ENCODE data around the gene GFAP.

Gene GFAP

DNA sequence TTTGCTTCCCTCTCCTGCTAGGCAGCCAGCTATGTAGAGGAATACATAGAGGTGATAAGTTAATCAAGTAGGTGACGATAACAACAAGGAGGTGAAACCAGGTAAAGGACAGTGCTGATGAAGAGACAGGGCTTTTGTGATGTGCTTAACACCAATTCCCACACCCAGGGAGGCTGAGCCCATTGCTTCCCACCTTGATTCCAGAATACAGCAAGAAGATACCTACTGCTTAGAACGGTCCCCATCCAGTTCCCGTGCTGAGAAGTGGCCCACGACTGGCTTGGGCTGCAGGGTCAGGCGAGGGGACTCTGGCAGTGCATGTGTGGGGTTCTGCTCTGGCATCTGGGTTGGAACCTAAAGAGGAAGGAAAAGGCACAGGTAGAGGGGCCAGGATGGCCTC is 16.1 kb upstream of the GFAP start:
- no peaks in the 10 kb centered on the region for H4K20me1 ChIP-seq (ENCODE audit: insufficient read depth, low read length, poor library complexity, severe bottlenecking)
- H3K79me2 ChIP-seq (ENCODE audit: insufficient read depth, low read length), result peaks cover 19% of the 10 kb centered on the region; the same call in 1 of the 2 replicates
- no peaks in the 10 kb centered on the region for H3K27me3 ChIP-seq (ENCODE audit: insufficient read depth, low read length, poor library complexity, severe bottlenecking)
- no peak overlapping the region for H3K4me2 ChIP-seq (ENCODE audit: low read depth, low read length, poor library complexity, severe bottlenecking)
- H3K9me3 ChIP-seq (ENCODE audit: insufficient read depth, low read depth, low read length), result no peaks in the 10 kb centered on the region
- TF ChIP-seq EZH2phosphoT487 (IDR thresholded peaks at IDR 0.05; ENCODE audit: borderline replicate concordance), result no peak
- TF ChIP-seq, protein P1, sequence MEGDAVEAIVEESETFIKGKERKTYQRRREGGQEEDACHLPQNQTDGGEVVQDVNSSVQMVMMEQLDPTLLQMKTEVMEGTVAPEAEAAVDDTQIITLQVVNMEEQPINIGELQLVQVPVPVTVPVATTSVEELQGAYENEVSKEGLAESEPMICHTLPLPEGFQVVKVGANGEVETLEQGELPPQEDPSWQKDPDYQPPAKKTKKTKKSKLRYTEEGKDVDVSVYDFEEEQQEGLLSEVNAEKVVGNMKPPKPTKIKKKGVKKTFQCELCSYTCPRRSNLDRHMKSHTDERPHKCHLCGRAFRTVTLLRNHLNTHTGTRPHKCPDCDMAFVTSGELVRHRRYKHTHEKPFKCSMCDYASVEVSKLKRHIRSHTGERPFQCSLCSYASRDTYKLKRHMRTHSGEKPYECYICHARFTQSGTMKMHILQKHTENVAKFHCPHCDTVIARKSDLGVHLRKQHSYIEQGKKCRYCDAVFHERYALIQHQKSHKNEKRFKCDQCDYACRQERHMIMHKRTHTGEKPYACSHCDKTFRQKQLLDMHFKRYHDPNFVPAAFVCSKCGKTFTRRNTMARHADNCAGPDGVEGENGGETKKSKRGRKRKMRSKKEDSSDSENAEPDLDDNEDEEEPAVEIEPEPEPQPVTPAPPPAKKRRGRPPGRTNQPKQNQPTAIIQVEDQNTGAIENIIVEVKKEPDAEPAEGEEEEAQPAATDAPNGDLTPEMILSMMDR (conservative IDR thresholded peaks at IDR 0.05; ENCODE audit: low read length), result no peak
- no peak overlapping the region for H3K4me3 ChIP-seq (ENCODE audit: low read length, poor library complexity, severe bottlenecking)
- H3K9me2 ChIP-seq (replicated peaks; ENCODE audit: low read depth, low read length), result no peaks in the 10 kb centered on the region
- no peaks in the 10 kb centered on the region for H3F3A ChIP-seq (ENCODE audit: low read depth)
- no peaks in the 10 kb centered on the region for H3K4me1 ChIP-seq (ENCODE audit: insufficient read depth, low read length, poor library complexity, severe bottlenecking)
- H3K9ac ChIP-seq (ENCODE audit: low read depth, low read length, poor library complexity, severe bottlenecking), result no peak overlapping the region
- H3K36me3 ChIP-seq (ENCODE audit: insufficient read depth, low read length), result peaks cover 99% of the 10 kb centered on the region; the same call in 1 of the 2 replicates
- no peak overlapping the region for H2AFZ ChIP-seq (ENCODE audit: low read length)

DNA sequence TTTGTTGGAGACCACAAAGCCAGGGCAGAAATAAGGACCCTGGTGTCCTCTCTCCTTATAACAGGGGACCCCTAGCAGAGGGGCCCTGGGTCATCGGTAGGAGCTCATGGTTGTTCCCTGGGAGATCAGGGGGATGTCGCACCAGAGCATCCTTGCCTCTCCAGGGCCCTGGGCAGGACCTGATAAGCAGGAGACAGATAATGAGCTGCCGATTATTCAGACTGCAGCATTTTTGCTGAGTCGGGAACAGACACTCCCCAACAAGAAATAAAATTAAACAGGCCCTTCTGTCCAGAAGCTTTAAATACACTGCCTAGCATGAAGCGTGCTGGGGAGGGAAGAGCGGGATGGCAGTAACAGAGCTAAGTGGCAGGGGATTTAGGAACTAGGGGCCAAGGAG is 15.4 kb upstream of the GFAP start:
- Histone ChIP-seq H3K79me2 (ENCODE audit: insufficient read depth, low read length) (peaks cover 12% of the 10 kb centered on the region; the same call in 1 of the 2 replicates), H2AFZ (ENCODE audit: low read length) (no peak overlapping the region), H3K4me2 (ENCODE audit: low read depth, low read length, poor library complexity, severe bottlenecking) (no peak overlapping the region), H3K4me1 (ENCODE audit: insufficient read depth, low read length, poor library complexity, severe bottlenecking) (no peaks in the 10 kb centered on the region), H3K27me3 (ENCODE audit: insufficient read depth, low read length, poor library complexity, severe bottlenecking) (no peaks in the 10 kb centered on the region), H4K20me1 (ENCODE audit: insufficient read depth, low read length, poor library complexity, severe bottlenecking) (no peaks in the 10 kb centered on the region), H3K9me3 (ENCODE audit: insufficient read depth, low read depth, low read length) (no peaks in the 10 kb centered on the region), H3K9me2 (replicated peaks; ENCODE audit: low read depth, low read length) (no peaks in the 10 kb centered on the region), H3K4me3 (ENCODE audit: low read length, poor library complexity, severe bottlenecking) (no peak overlapping the region), H3F3A (ENCODE audit: low read depth) (no peaks in the 10 kb centered on the region), H3K9ac (ENCODE audit: low read depth, low read length, poor library complexity, severe bottlenecking) (no peak overlapping the region), H3K36me3 (ENCODE audit: insufficient read depth, low read length) (peaks cover 99% of the 10 kb centered on the region; the same call in 1 of the 2 replicates)
- TF ChIP-seq EZH2phosphoT487 (IDR thresholded peaks at IDR 0.05; ENCODE audit: borderline replicate concordance), result no peak
- TF ChIP-seq, protein P1 (conservative IDR thresholded peaks at IDR 0.05; ENCODE audit: low read length), result no peak

DNA sequence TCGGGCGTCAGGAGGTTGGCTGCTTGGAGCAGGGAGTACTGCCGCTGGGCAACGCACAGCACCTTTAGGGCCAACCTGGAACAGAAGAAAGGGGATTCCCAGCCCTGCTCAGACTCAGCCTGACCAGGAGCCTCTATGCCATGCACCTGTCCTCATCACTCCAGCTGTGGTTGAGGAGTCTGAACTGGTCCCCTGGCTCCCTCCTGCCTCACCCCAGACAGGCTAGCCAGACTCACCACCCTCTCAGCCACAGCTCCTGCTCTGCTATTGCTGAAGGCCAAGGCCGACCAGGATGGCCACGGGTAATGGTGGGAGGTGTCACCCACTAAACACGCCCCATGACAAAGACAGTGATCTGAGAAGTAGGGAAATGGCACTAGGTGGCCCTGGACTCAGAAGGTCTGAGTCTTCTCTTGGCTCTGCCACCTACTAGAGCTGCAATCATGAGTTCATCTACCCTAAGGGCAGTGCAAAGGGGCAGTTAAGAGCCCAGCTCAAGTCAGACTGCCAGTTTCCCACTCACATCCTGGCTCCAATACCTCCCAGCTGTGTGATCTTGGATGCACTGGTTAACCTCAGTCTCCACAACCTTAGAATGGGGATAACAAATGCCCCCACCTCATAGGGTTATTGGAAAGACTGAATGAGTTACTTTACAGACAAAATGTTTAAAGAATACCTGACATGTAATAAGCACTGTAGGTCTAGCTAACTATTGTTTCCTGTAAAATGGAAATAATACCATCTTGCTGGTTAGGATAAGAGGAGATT is 13.8 kb upstream of the GFAP start:
- Histone ChIP-seq H3K4me2 (ENCODE audit: low read depth, low read length, poor library complexity, severe bottlenecking) (no peak overlapping the region), H3K4me3 (ENCODE audit: low read length, poor library complexity, severe bottlenecking) (no peak overlapping the region), H3K9me2 (replicated peaks; ENCODE audit: low read depth, low read length) (no peaks in the 10 kb centered on the region), H3F3A (ENCODE audit: low read depth) (0 out of 2 replicates have a peak, but pooled peaks cover 3% of the 10 kb centered on the region), H3K4me1 (ENCODE audit: insufficient read depth, low read length, poor library complexity, severe bottlenecking) (no peaks in the 10 kb centered on the region), H3K79me2 (ENCODE audit: insufficient read depth, low read length) (no peaks in the 10 kb centered on the region; the same call in 1 of the 2 replicates), H4K20me1 (ENCODE audit: insufficient read depth, low read length, poor library complexity, severe bottlenecking) (no peaks in the 10 kb centered on the region), H2AFZ (ENCODE audit: low read length) (no peak overlapping the region), H3K9me3 (ENCODE audit: insufficient read depth, low read depth, low read length) (no peaks in the 10 kb centered on the region), H3K27me3 (ENCODE audit: insufficient read depth, low read length, poor library complexity, severe bottlenecking) (no peaks in the 10 kb centered on the region), H3K36me3 (ENCODE audit: insufficient read depth, low read length) (peaks cover 86% of the 10 kb centered on the region; the same call in 1 of the 2 replicates), H3K9ac (ENCODE audit: low read depth, low read length, poor library complexity, severe bottlenecking) (no peak overlapping the region)
- TF ChIP-seq, protein P1 (conservative IDR thresholded peaks at IDR 0.05; ENCODE audit: low read length), result no peak
- TF ChIP-seq EZH2phosphoT487 (IDR thresholded peaks at IDR 0.05; ENCODE audit: borderline replicate concordance), result no peak

All from Loucy (cell line).